ENCODE data around the gene HIPK2.

- TF ChIP-seq POLR2A (IDR thresholded peaks at IDR 0.05), result no peak
- TF ChIP-seq CTCF (IDR thresholded peaks at IDR 0.05), result no peak
Measured at GRCh38 chr7:139813151-139813550, 35.4 kb upstream of the HIPK2 start.
